Epithelial cell of proximal tubule (primary cell): ENCODE data around the gene SLC48A1. TPM values are rescaled to one million over a fixed set of nuclear protein-coding genes. Genes with fewer than 3 reads are reported as not detected.
A peak's percentile ranks its signal among the peaks of the same experiment; 100 is the strongest.

Source experiments
- DNase-seq: peaks from one replicate; pipeline ENCODE4 v3.0.0-alpha.2; 2011; ENCODE audit warnings: low read depth
- H3K4me3 ChIP-seq: 2 replicates; pipeline ENCODE4 v1.5.1; 2011; ENCODE audit warnings: low read depth, mild to moderate bottlenecking, low read length
- total RNA-seq: library from RNA; depleted of rRNA; stranded (reverse); fragments of >200 nt; gene quantifications from 2 replicates; pipeline ENCODE4 v1.2.3, GENCODE V29; 2015
- TF ChIP-seq, protein P1 (sequence below): conservative IDR thresholded peaks from 2 replicates; pipeline ENCODE4 v1.5.1; 2012; ENCODE audit warnings: low read depth, mild to moderate bottlenecking, low read length

The SLC48A1 gene
- total RNA-seq, 1 donor from 2014 or later, result 51.8 TPM

GRCh38 chr12:47743311-47743860 is 29.7 kb upstream of the SLC48A1 start:
- no peak for DNase-seq
- TF ChIP-seq, protein P1, sequence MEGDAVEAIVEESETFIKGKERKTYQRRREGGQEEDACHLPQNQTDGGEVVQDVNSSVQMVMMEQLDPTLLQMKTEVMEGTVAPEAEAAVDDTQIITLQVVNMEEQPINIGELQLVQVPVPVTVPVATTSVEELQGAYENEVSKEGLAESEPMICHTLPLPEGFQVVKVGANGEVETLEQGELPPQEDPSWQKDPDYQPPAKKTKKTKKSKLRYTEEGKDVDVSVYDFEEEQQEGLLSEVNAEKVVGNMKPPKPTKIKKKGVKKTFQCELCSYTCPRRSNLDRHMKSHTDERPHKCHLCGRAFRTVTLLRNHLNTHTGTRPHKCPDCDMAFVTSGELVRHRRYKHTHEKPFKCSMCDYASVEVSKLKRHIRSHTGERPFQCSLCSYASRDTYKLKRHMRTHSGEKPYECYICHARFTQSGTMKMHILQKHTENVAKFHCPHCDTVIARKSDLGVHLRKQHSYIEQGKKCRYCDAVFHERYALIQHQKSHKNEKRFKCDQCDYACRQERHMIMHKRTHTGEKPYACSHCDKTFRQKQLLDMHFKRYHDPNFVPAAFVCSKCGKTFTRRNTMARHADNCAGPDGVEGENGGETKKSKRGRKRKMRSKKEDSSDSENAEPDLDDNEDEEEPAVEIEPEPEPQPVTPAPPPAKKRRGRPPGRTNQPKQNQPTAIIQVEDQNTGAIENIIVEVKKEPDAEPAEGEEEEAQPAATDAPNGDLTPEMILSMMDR, result no peak

DNA sequence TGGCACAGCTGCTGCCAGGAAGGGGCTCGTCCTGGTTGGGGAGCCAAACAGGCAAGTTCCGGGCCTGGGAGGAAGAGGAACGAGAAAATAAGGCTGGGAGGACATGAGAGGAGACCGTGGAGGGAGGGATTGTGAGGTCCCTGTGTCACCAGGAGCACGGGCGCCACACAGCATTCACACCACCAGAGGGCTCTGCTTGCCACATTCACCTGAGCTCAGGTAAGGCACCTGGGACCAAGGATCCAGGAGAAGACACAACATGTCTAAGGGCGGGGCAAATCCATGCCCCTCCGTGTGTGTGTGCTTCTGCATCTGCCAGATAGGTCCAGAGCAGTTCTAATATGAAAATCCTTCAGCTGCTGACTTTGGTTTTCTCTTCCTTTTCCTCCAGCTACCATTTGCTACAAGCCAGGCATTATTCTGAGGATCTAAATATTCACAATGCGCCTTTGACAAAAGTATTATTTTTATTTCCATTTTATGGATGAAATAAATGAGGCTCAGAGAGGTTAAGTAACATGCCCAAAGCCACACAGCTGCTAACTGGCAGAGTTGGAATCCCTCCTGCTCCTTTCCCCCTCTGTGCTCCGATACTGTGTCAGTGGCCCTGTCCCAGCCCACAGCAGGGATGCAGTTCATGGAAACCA is 28.9 kb upstream of the SLC48A1 start:
- H3K4me3 ChIP-seq, result no peak overlapping the region
- TF ChIP-seq, protein P1, result peak; percentile 62
- no peak for DNase-seq

More at GRCh38 chr12:47743311-47743860, 29.7 kb upstream of the SLC48A1 start:
- H3K4me3 ChIP-seq, result no peak overlapping the region

GRCh38 chr12:47744778-47745436 is 28.1 kb upstream of the SLC48A1 start:
- no peak for DNase-seq
- H3K4me3 ChIP-seq, result no peak overlapping the region
- TF ChIP-seq, protein P1, result no peak

GRCh38 chr12:47745485-47746041 is 27.5 kb upstream of the SLC48A1 start:
- DNase-seq, result no peak
- H3K4me3 ChIP-seq, result no peak overlapping the region
- TF ChIP-seq, protein P1, result no peak

DNA sequence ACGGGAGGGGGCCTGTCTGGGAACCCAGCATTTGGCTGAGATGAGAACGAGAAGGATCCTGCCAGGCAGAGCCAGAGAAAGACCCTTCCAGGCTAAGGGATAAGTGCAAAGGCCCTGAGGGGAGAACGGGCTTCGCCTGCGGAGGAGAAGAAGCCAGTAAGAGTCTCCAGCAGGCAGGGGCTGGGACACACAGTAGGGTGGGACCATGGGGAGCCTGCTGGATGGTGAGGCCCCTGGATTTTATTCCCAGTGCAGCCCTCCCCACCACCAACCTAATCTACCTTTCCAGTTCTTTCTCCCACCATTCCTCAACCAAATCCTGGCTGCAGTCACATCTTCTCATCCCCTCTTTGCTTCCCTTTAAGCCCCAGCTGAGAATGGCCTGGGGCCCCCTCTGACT is 27.0 kb upstream of the SLC48A1 start:
- DNase-seq, result no peak
- H3K4me3 ChIP-seq, result no peak overlapping the region
- TF ChIP-seq, protein P1, result no peak

- no peak overlapping the region for H3K4me3 ChIP-seq
- TF ChIP-seq, protein P1, result no peak
- DNase-seq, result no peak
Measured at GRCh38 chr12:47746523-47746922, 26.5 kb upstream of the SLC48A1 start.

GRCh38 chr12:47747126-47747525 is 25.9 kb upstream of the SLC48A1 start:
- TF ChIP-seq, protein P1, result no peak
- no peak overlapping the region for H3K4me3 ChIP-seq
- DNase-seq, result no peak
